CD4-positive, alpha-beta T cell (primary cell): ENCODE measurements around the gene RNF157. TPM values are rescaled to one million over a fixed set of nuclear protein-coding genes. Genes with fewer than 3 reads are reported as not detected.

Experiments
- ATAC-seq: fragments of 200-7000 bp; cut with Tn5 transposase; one replicate; pipeline ENCODE4 v1.10.0; 2022; ENCODE audit warnings: mild to moderate bottlenecking; ENCODE audit not compliant: poor library complexity
- CTCF ChIA-PET: fragments of 350-600 bp; sonication (Branson Sonifier 250); formaldehyde crosslinking; loops from one replicate; lab custom pipeline; 2021; ENCODE audit warnings: antibody characterized with exemption, inconsistent platforms; lab: Charles Lee
- POLR2A ChIA-PET: fragments of 350-600 bp; sonication (Branson Sonifier 250); formaldehyde crosslinking; loops from one replicate; lab custom pipeline; 2021; ENCODE audit warnings: antibody characterized with exemption, inconsistent platforms; lab: Charles Lee
- DNase-seq, 14 experiments: peaks; one replicate each; pipeline ENCODE4 v3.0.0-alpha.2; 2013 to 2020; ENCODE audit warnings: mixed read lengths in 2 of 14
- H3K27ac ChIP-seq, 2 donors: one replicate each; pipeline versions ENCODE4 v1.5.1 to v1.7.0; 2013; ENCODE audit warnings: low read length in 2 of 2, low read depth in 1 of 2, mild to moderate bottlenecking in 1 of 2
- H3K27me3 ChIP-seq, 2 experiments: 1 replicate in 1 of 2; 2 replicates in 1 of 2; pipeline versions ENCODE4 v1.6.1 to v1.7.0; 2013; ENCODE audit warnings: low read length in 2 of 2, control low read depth in 1 of 2, mild to moderate bottlenecking in 1 of 2, moderate library complexity in 1 of 2; ENCODE audit not compliant: insufficient read depth in 2 of 2, control insufficient read depth in 1 of 2
- H3K36me3 ChIP-seq: one replicate; pipeline ENCODE4 v1.6.1; 2013; ENCODE audit warnings: low read length, control low read depth; ENCODE audit not compliant: insufficient read depth
- H3K4me1 ChIP-seq: one replicate; pipeline ENCODE4 v1.6.1; 2013; ENCODE audit warnings: low read length, control low read depth; ENCODE audit not compliant: insufficient read depth
- H3K4me3 ChIP-seq: one replicate; pipeline ENCODE4 v1.5.1; 2013; ENCODE audit warnings: mild to moderate bottlenecking, low read length, moderate library complexity
- H3K9me3 ChIP-seq, 2 experiments: 1 replicate in 1 of 2; 2 replicates in 1 of 2; pipeline versions ENCODE4 v1.6.1 to v1.7.0; 2013; ENCODE audit warnings: low read length in 2 of 2, mild to moderate bottlenecking in 2 of 2, control low read depth in 1 of 2, moderate library complexity in 1 of 2; ENCODE audit not compliant: control insufficient read depth in 1 of 2, insufficient read depth in 1 of 2
- H3K27ac Mint-ChIP-seq: one replicate; pipeline ENCODE4 v1.8.0; 2020; ENCODE audit warnings: mixed read lengths
- H3K27me3 Mint-ChIP-seq: one replicate; pipeline ENCODE4 v1.8.0; 2021; ENCODE audit warnings: mixed read lengths
- H3K36me3 Mint-ChIP-seq: one replicate; pipeline ENCODE4 v1.8.0; 2021; ENCODE audit warnings: low read depth, mixed read lengths
- H3K4me1 Mint-ChIP-seq: one replicate; pipeline ENCODE4 v1.8.0; 2021; ENCODE audit warnings: low read depth, mixed read lengths
- H3K4me3 Mint-ChIP-seq: one replicate; pipeline ENCODE4 v1.8.0; 2020; ENCODE audit warnings: mild to moderate bottlenecking, mixed read lengths
- H3K9me3 Mint-ChIP-seq: one replicate; pipeline ENCODE4 v1.8.0; 2020; ENCODE audit warnings: mixed read lengths
- CTCF ChIP-seq: fragments of 200-600 bp; IDR thresholded peaks from one replicate; pipeline ENCODE4 v1.8.0; 2022; ENCODE audit warnings: antibody characterized with exemption, mild to moderate bottlenecking
- intact Hi-C, 2 experiments: fragments of 100-400 bp; cut with DNase I in 1 of 2; cut with micrococcal nuclease in 1 of 2; formaldehyde crosslinking; loops; one replicate each; pipeline versions ENCODE4 v1.15.1 to v1.9.0; 2023 to 2025; cut with DNase I, micrococcal nuclease
- total RNA-seq, 174 experiments: library from RNA in 2 of 174; stranded (reverse) in 2 of 174; gene quantifications; one replicate each; pipeline ENCODE4 v1.2.3 and lab custom pipeline; 2021 to 2026

Gene RNF157
- total RNA-seq, 2 experiments from 2014 or later: 18.5 to 21.1 TPM

DNA sequence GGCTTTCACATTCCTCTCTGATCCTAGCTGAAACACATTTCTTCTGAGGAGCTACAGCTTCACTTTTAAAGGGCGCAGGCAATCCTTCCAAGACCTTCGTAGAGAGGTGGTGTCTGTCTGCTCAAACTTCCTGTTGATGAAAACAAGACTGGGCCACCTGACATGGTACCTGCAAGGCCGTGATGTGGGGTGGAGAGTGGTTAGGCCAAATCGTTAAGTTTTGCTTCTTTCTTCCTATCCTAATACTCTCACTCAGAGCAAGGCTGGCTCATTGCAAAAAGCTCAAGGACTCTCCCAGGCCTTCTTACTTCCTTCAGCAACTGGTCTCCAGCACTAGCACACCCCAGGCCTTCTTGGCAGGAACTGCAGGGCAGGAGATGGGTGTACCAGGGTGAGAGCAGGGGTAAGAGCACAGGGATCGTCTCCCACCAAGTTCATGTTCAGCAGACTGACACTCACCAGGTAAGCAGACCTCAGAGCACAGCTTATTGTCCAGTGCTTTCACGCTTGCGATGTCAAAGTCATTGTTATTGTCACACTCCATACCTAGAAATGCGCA lies 88.3 kb downstream of the RNF157 start:
- no peak for TF ChIP-seq CTCF
- intact Hi-C loops: no loop called here
- POLR2A ChIA-PET: interaction anchor here (0.8 to 4.6 kb wide), 18 partner anchors 9 to 122 kb away, joined by 3 to 58 read pairs (median 6); partner anchors contain the start of genes FOXJ1 and UBALD2
- CTCF ChIA-PET: interaction anchor here (1.1 to 2.1 kb wide), 3 partner anchors 30 to 127 kb away, joined by 4 to 13 read pairs (median 8); no protein-coding TSS in a partner anchor
- no peak overlapping the region for H3K4me3 ChIP-seq
- H3K27ac Mint-ChIP-seq: peak overlapping the region; percentile 99
- H3K9me3 Mint-ChIP-seq: no peaks in the 10 kb centered on the region
- H3K27me3 Mint-ChIP-seq: no peaks in the 10 kb centered on the region
- no peaks in the 10 kb centered on the region for H3K9me3 ChIP-seq
- H3K4me3 Mint-ChIP-seq: peak overlapping the region; percentile 64
- peaks cover 42% of the 10 kb centered on the region for H3K4me1 ChIP-seq
- ATAC-seq (peak; percentile 99), DNase-seq (peak; percentile 21 to 75 (median 48))
- H3K36me3 ChIP-seq: peaks cover 36% of the 10 kb centered on the region
- H3K36me3 Mint-ChIP-seq: peaks cover 78% of the 10 kb centered on the region
- no peaks in the 10 kb centered on the region for H3K27me3 ChIP-seq
- H3K4me1 Mint-ChIP-seq: peaks cover 60% of the 10 kb centered on the region
- peak overlapping the region; percentile 47 to 72 for H3K27ac ChIP-seq

- Histone ChIP-seq H3K9me3 (peaks cover 0 to 4% of the 10 kb centered on the region in 2 experiments), H3K27me3 (no peaks in the 10 kb centered on the region), H3K27ac (peak overlapping the region; percentile 47 to 72), H3K4me3 (no peak overlapping the region), H3K4me1 (peaks cover 51% of the 10 kb centered on the region), H3K36me3 (peaks cover 29% of the 10 kb centered on the region)
- Mint-ChIP-seq H3K36me3 (peaks cover 74% of the 10 kb centered on the region), H3K27ac (peak overlapping the region; percentile 99), H3K4me1 (peaks cover 70% of the 10 kb centered on the region), H3K9me3 (no peaks in the 10 kb centered on the region), H3K4me3 (peak overlapping the region; percentile 45), H3K27me3 (no peaks in the 10 kb centered on the region)
- TF ChIP-seq CTCF: no peak
- no peak for ATAC-seq
- intact Hi-C loops: no loop called here
- no peak for DNase-seq
- POLR2A ChIA-PET: interaction anchor here (0.7 to 4.6 kb wide), 18 partner anchors 10 to 123 kb away, joined by 3 to 58 read pairs (median 6); partner anchors contain the start of genes FOXJ1 and UBALD2
- CTCF ChIA-PET: interaction anchor here (1.1 to 2.1 kb wide), 3 partner anchors 30 to 128 kb away, joined by 4 to 13 read pairs (median 8); no protein-coding TSS in a partner anchor
Observed at GRCh38 chr17:76150712-76151622, 89.3 kb downstream of the RNF157 start.

DNA sequence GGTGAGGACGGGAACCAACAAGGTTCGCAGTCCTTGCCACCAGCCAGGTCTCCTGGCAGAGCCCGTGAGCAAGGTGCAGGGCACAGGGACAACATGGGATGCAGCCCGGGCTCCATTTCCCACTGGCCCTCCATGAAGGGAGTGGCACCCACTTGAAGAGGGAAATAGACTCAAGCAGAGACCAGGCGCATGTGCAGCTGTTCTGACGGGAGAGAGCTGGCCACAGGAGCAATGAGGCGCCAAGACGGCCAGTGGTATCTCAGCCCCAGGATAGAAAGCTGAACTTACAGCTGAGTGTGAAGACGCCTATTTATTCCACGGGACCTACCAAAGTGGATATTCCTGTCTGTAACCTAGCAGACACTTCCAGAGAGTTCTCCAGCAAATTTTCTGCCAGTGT lies 91.1 kb downstream of the RNF157 start:
- intact Hi-C loops: no loop called here
- ATAC-seq: no peak

More for the DNA sequence above, 91.1 kb downstream of the RNF157 start:
- Histone ChIP-seq H3K27me3 (no peaks in the 10 kb centered on the region), H3K9me3 (peaks cover 0 to 4% of the 10 kb centered on the region in 2 experiments), H3K4me3 (no peak overlapping the region), H3K27ac (no peak overlapping the region), H3K4me1 (peaks cover 69% of the 10 kb centered on the region), H3K36me3 (peaks cover 21% of the 10 kb centered on the region)
- H3K27ac Mint-ChIP-seq: peak overlapping the region; percentile 99
- H3K9me3 Mint-ChIP-seq: no peaks in the 10 kb centered on the region
- DNase-seq: no peak
- no peak overlapping the region for H3K4me3 Mint-ChIP-seq
- H3K4me1 Mint-ChIP-seq: peaks cover 82% of the 10 kb centered on the region
- no peaks in the 10 kb centered on the region for H3K27me3 Mint-ChIP-seq
- ChIA-PET POLR2A (interaction anchor here (1.0 to 4.6 kb wide), 2 partner anchors 8 to 43 kb away, joined by 4 to 29 read pairs; partner anchors contain the start of gene FOXJ1), CTCF (interaction anchor here (1.0 kb wide), 1 partner anchor 130 kb away, joined by 4 read pairs; no protein-coding TSS in a partner anchor)
- peaks cover 57% of the 10 kb centered on the region for H3K36me3 Mint-ChIP-seq
- TF ChIP-seq CTCF: no peak
